GM12891 (cell line): ENCODE results near the gene HOXC5.

Source experiments
- POLR2A ChIP-seq: IDR thresholded peaks from 2 replicates; pipeline ENCODE4 v1.6.1; 2011; ENCODE audit warnings: low read depth, low read length, control low read depth
- POLR2AphosphoS5 ChIP-seq: IDR thresholded peaks from 2 replicates; pipeline ENCODE4 v1.6.1; 2011; ENCODE audit warnings: low read depth, low read length, control low read depth
- SPI1 ChIP-seq: IDR thresholded peaks from 2 replicates; pipeline ENCODE4 v1.6.1; 2011; ENCODE audit warnings: low read depth, low read length, control low read depth

GRCh38 chr12:54024581-54025305, 8.1 kb upstream of the HOXC5 start:
- no peak for TF ChIP-seq POLR2AphosphoS5
- no peak for TF ChIP-seq POLR2A
- TF ChIP-seq SPI1 = no peak
